GM19043 (cell line): ENCODE results near the gene SFT2D3.

Experiments used
- ATAC-seq: cut with Tn5 transposase; IDR thresholded peaks from one replicate; pipeline ENCODE4 v1.9.1; 2021; ENCODE audit warnings: low read depth; ENCODE audit not compliant: unreplicated experiment

The SFT2D3 gene

GRCh38 chr2:127664065-127664894 is 37.0 kb upstream of the SFT2D3 start:
- no peak for ATAC-seq

GRCh38 chr2:127664895-127665225 is 36.4 kb upstream of the SFT2D3 start:
- no peak for ATAC-seq

- no peak for ATAC-seq
These were observed 35.9 kb upstream of the SFT2D3 start for GRCh38 chr2:127665267-127665893.

- ATAC-seq, result no peak
These were observed 32.2 kb upstream of the SFT2D3 start for GRCh38 chr2:127669056-127669455.

- ATAC-seq, result no peak
These were observed 31.0 kb upstream of the SFT2D3 start for GRCh38 chr2:127670055-127670956.

GRCh38 chr2:127670957-127671290 is 30.4 kb upstream of the SFT2D3 start:
- no peak for ATAC-seq

- ATAC-seq, result no peak
These were observed 29.6 kb upstream of the SFT2D3 start for GRCh38 chr2:127671557-127672302.

- no peak for ATAC-seq
These were observed 28.7 kb upstream of the SFT2D3 start for GRCh38 chr2:127672341-127673224.

- ATAC-seq, result no peak
These were observed 27.8 kb upstream of the SFT2D3 start for GRCh38 chr2:127673291-127674069.

GRCh38 chr2:127674241-127675209 is 26.8 kb upstream of the SFT2D3 start:
- no peak for ATAC-seq

GRCh38 chr2:127675331-127676261 is 25.7 kb upstream of the SFT2D3 start, which contains the start of gene LIMS2:
Gene LIMS2, minus strand, starts transcription at chr2:127675530. Its CDS starts 506 bp downstream, at chr2:127675024.
- no peak for ATAC-seq

- no peak for ATAC-seq
These were observed 24.4 kb upstream of the SFT2D3 start for GRCh38 chr2:127676906-127677305.

GRCh38 chr2:127678531-127678930 is 22.8 kb upstream of the SFT2D3 start:
- no peak for ATAC-seq

GRCh38 chr2:127678991-127679390 is 22.3 kb upstream of the SFT2D3 start:
- ATAC-seq, result no peak

GRCh38 chr2:127679680-127680361 is 21.5 kb upstream of the SFT2D3 start:
- no peak for ATAC-seq

- ATAC-seq, result no peak
These were observed 20.5 kb upstream of the SFT2D3 start for GRCh38 chr2:127680706-127681287.
